AG10803 (cell line): ENCODE results near the gene TXNDC11.

Experiments
- DNase-seq: peaks from one replicate; pipeline ENCODE4 v3.0.0; 2010; ENCODE audit warnings: low read depth
- H3K4me3 ChIP-seq: 2 replicates; pipeline ENCODE4 v1.5.1; 2011; ENCODE audit warnings: mild to moderate bottlenecking, low read length, control low read depth
- TF ChIP-seq, protein P1 (sequence below): conservative IDR thresholded peaks from 2 replicates; pipeline ENCODE4 v1.5.1; 2011; ENCODE audit warnings: mild to moderate bottlenecking, low read length, control low read depth, inconsistent platforms

Gene TXNDC11

GRCh38 chr16:11642765-11643116 lies 99.9 kb downstream of the TXNDC11 start:
- no peak overlapping the region for H3K4me3 ChIP-seq
- TF ChIP-seq, protein P1, sequence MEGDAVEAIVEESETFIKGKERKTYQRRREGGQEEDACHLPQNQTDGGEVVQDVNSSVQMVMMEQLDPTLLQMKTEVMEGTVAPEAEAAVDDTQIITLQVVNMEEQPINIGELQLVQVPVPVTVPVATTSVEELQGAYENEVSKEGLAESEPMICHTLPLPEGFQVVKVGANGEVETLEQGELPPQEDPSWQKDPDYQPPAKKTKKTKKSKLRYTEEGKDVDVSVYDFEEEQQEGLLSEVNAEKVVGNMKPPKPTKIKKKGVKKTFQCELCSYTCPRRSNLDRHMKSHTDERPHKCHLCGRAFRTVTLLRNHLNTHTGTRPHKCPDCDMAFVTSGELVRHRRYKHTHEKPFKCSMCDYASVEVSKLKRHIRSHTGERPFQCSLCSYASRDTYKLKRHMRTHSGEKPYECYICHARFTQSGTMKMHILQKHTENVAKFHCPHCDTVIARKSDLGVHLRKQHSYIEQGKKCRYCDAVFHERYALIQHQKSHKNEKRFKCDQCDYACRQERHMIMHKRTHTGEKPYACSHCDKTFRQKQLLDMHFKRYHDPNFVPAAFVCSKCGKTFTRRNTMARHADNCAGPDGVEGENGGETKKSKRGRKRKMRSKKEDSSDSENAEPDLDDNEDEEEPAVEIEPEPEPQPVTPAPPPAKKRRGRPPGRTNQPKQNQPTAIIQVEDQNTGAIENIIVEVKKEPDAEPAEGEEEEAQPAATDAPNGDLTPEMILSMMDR, result no peak
- DNase-seq, result no peak

- peak; percentile 81 for DNase-seq
- TF ChIP-seq, protein P1, result peak; percentile 83
- no peak overlapping the region for H3K4me3 ChIP-seq
These were observed 101.5 kb downstream of the TXNDC11 start for GRCh38 chr16:11640987-11641817.

DNA sequence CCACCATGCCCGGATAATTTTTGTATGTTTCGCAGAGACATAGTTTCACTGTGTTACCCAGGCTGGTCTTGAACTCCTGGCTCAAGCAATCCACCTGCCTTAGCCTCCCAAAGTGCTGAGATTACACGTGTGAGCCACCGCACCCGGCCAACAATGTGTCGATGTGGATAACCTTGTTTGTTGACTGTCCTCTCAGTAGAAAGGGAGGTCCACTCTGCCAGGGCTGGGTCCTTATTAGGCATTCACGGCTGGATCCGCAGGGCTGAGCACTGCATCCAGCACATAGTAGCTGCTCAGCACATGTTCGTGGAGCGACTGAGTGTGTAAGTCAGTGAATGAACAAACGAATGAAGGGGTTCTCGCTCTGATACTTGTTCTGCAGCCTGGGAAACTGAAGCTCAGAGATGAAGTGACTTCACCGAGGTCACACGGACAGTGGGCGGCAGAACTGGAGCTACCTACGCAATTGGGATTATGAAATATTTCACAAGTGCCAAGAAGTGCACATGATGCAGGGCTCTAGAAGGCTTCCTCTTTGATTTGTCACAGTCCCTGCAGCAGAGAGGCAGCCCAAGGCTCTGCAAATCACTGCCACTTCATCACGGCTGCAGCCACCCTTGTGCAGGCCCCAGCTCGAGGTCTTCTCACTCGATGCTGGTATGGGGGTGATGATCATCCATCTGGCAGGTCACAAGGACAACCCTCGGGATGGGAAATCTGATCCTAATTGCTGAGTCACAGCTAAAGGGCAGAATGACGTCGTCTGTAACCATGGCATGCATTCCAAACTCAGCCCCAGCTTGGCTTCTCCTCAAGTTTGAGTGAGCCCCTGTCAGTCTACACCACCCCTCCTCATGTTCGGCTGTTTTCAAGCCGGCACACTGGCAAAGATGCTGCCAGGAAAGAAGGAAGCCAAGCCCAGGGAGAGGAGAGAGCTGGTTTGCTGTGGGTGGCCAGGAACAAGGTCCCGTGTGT lies 102.4 kb downstream of the TXNDC11 start:
- no peak overlapping the region for H3K4me3 ChIP-seq
- peak; percentile 99 for DNase-seq
- TF ChIP-seq, protein P1, result no peak

DNA sequence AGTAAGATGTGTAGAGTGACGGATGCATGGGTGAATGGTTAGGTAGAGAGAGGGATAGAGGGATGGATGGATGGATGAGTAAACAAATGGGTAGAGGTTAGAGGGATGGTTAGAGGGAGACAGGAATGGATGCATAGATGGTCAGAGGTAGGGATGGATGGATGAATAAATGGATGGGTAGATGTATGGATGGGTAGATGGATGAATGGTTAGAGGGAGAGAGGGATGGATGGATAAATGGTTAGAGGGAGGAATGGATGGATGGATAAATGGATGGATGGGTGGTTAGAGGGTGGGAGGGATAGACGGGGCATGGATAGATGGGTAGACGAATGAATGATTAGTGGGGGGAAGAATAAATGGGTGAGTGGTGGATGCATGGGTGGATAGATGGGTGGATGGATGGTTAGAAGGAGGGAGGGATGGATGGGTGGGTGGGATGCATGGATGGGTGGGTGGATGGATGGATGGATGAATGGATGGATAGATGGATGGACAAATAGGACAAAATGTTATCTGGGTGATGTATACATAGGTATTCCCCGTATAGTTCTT lies 103.6 kb downstream of the TXNDC11 start:
- TF ChIP-seq, protein P1, result no peak
- H3K4me3 ChIP-seq, result no peak overlapping the region
- DNase-seq, result no peak

DNA sequence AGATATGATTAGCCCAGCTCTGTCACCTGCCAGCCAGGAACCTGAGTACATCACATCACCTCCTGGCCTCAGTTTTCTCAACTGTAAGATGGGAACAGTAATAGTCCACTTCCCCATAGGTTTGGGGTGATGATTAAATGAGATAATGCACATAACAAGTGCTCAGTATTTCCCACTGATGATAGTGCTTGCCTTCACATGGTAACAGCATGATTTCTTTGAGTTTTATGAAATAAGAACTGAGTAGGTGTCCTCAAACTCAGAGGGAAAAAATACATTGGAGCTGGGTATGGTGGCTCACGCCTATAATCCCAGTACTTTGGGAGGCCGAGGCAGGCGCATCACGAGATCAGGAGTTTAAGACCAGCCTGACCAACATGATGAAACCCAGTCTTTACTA lies 104.5 kb downstream of the TXNDC11 start:
- DNase-seq, result no peak
- TF ChIP-seq, protein P1, result no peak

GRCh38 chr16:11637320-11637719 lies 105.3 kb downstream of the TXNDC11 start:
- no peak for DNase-seq
- TF ChIP-seq, protein P1, result no peak
- H3K4me3 ChIP-seq, result no peak overlapping the region

More for the DNA sequence above, 104.5 kb downstream of the TXNDC11 start:
- no peak overlapping the region for H3K4me3 ChIP-seq
